B cell (primary cell): ENCODE measurements around the gene SEC14L1. TPM values are rescaled to one million over a fixed set of nuclear protein-coding genes. Genes with fewer than 3 reads are reported as not detected.

Source experiments
- ATAC-seq: fragments of 200-7000 bp; cut with Tn5 transposase; one replicate; pipeline ENCODE4 v1.10.0; 2021; ENCODE audit warnings: low read depth, mild to moderate bottlenecking, moderate number of reproducible peaks, moderate library complexity
- CTCF ChIA-PET: fragments of 350-600 bp; sonication (Branson Sonifier 250); formaldehyde crosslinking; loops from one replicate; lab custom pipeline; 2021; ENCODE audit warnings: antibody characterized with exemption, inconsistent platforms; lab: Charles Lee
- POLR2A ChIA-PET: fragments of 350-600 bp; sonication (Branson Sonifier 250); formaldehyde crosslinking; loops from one replicate; lab custom pipeline; 2021; ENCODE audit warnings: antibody characterized with exemption; lab: Charles Lee
- DNase-seq: peaks from one replicate; pipeline ENCODE4 v3.0.0; 2013
- H2AFZ ChIP-seq: 2 replicates; pipeline ENCODE4 v1.6.1; 2012; ENCODE audit warnings: mild to moderate bottlenecking, low read depth, low read length; ENCODE audit not compliant: insufficient read depth, poor library complexity, severe bottlenecking
- H3K27ac ChIP-seq, 2 donors: 1 replicate in 1 of 2; 2 replicates in 1 of 2; pipeline ENCODE4 v1.5.1; 2012 to 2013; ENCODE audit warnings: low read length in 2 of 2, mild to moderate bottlenecking in 2 of 2, moderate library complexity in 1 of 2
- H3K27me3 ChIP-seq, 4 experiments: fragments of 200-600 bp in 1 of 4; sonication (generic) in 1 of 4; replicated peaks in 1 of 4; 1 replicate in 2 of 4; 2 replicates in 2 of 4; pipeline versions ENCODE4 v1.6.1 to v1.7.0; 2013 to 2016; ENCODE audit warnings: low read length in 3 of 4, mild to moderate bottlenecking in 2 of 4, mixed read lengths in 1 of 4, moderate library complexity in 1 of 4; ENCODE audit not compliant: insufficient read depth in 4 of 4, control insufficient read depth in 3 of 4; ENCODE audit errors: control extremely low read depth in 1 of 4
- H3K36me3 ChIP-seq, 2 experiments: replicated peaks in 1 of 2; 1 replicate in 1 of 2; 2 replicates in 1 of 2; pipeline versions ENCODE4 v1.6.1 to v1.7.1; 2013; ENCODE audit warnings: low read length in 1 of 2; ENCODE audit not compliant: insufficient read depth in 2 of 2, control insufficient read depth in 1 of 2; ENCODE audit errors: control extremely low read depth in 1 of 2, extremely low read depth in 1 of 2
- H3K4me1 ChIP-seq, 2 donors: fragments of 200-600 bp in 1 of 2; sonication (generic) in 1 of 2; 1 replicate in 1 of 2; 2 replicates in 1 of 2; pipeline versions ENCODE4 v1.5.1 to v1.6.1; 2013 to 2017; ENCODE audit warnings: low read length in 2 of 2; ENCODE audit not compliant: control insufficient read depth in 2 of 2, insufficient read depth in 2 of 2
- H3K4me2 ChIP-seq: replicated peaks from 2 replicates; pipeline ENCODE3; 2012; ENCODE audit warnings: mild to moderate bottlenecking, low read depth, low read length; ENCODE audit not compliant: poor library complexity, severe bottlenecking
- H3K4me3 ChIP-seq, 5 experiments: fragments of 200-600 bp in 1 of 5; sonication (generic) in 1 of 5; 1 replicate in 3 of 5; 2 replicates in 2 of 5; pipeline versions ENCODE4 v1.5.1 to v1.7.0; 2011 to 2016; ENCODE audit warnings: low read length in 4 of 5, mild to moderate bottlenecking in 4 of 5, low read depth in 2 of 5, control low read depth in 1 of 5, moderate library complexity in 1 of 5; ENCODE audit not compliant: insufficient read depth in 1 of 5; ENCODE audit errors: control extremely low read depth in 1 of 5, extremely low read depth in 1 of 5
- H3K79me2 ChIP-seq: fragments of 200-600 bp; sonication (generic); one replicate; pipeline ENCODE4 v1.6.0; 2016; ENCODE audit warnings: low read length; ENCODE audit not compliant: control insufficient read depth, insufficient read depth
- H3K9ac ChIP-seq: fragments of 200-600 bp; sonication (generic); 2 replicates; pipeline ENCODE4 v1.6.1; 2017; ENCODE audit warnings: mild to moderate bottlenecking, low read length, moderate library complexity
- H3K9me3 ChIP-seq, 3 donors: one replicate each; pipeline versions ENCODE4 v1.6.1 to v1.7.1; 2013; ENCODE audit warnings: low read length in 2 of 3; ENCODE audit not compliant: control insufficient read depth in 2 of 3, insufficient read depth in 1 of 3; ENCODE audit errors: control extremely low read depth in 1 of 3
- H4K20me1 ChIP-seq: 2 replicates; pipeline ENCODE4 v1.6.0; 2012; ENCODE audit warnings: mild to moderate bottlenecking, low read length; ENCODE audit not compliant: insufficient read depth, control insufficient read depth, poor library complexity, severe bottlenecking
- H3K27ac Mint-ChIP-seq: one replicate; pipeline ENCODE4 v1.8.0; 2021; ENCODE audit warnings: mixed read lengths
- H3K27me3 Mint-ChIP-seq: one replicate; pipeline ENCODE4 v1.8.0; 2021; ENCODE audit warnings: mixed read lengths
- H3K4me1 Mint-ChIP-seq: one replicate; pipeline ENCODE4 v1.8.0; 2021; ENCODE audit warnings: mixed read lengths
- H3K4me3 Mint-ChIP-seq: one replicate; pipeline ENCODE4 v1.8.0; 2021; ENCODE audit warnings: mixed read lengths
- H3K9me3 Mint-ChIP-seq: one replicate; pipeline ENCODE4 v1.8.0; 2022; ENCODE audit warnings: mixed read lengths; ENCODE audit not compliant: insufficient read depth
- EZH2 ChIP-seq: IDR thresholded peaks from 2 replicates; pipeline ENCODE4 v1.6.1; 2012; ENCODE audit warnings: borderline replicate concordance, low read depth, mild to moderate bottlenecking, moderate library complexity, low read length; ENCODE audit not compliant: insufficient read depth, poor library complexity, severe bottlenecking
- WGBS: methylation state at CpG from one replicate; pipeline ENCODE4 v1.1.5; 2013; ENCODE audit warnings: missing lambda C conversion rate; ENCODE audit not compliant: insufficient coverage; 5-methylcytosine and 5-hydroxymethylcytosine counted together
- intact Hi-C: fragments of 100-400 bp; cut with micrococcal nuclease; formaldehyde crosslinking; loops from one replicate; pipeline ENCODE4 v1.10.0; 2022
- polyA plus RNA-seq: library from polyadenylated mRNA; depleted of rRNA; stranded (reverse); fragments of >200 nt; gene quantifications from 2 replicates; pipeline ENCODE4 v1.2.3, GENCODE V29; 2012
- total RNA-seq, 2 donors: library from RNA; stranded (reverse); fragments of 120-200 nt in 1 of 2; gene quantifications; 1 replicate in 1 of 2; 2 replicates in 1 of 2; pipeline versions ENCODE4 v1.2.3 to v1.2.4, GENCODE V29; 2013 to 2022
- TF ChIP-seq, protein P1 (sequence below): fragments of 200-600 bp; IDR thresholded peaks from one replicate; pipeline ENCODE4 v1.8.0; 2022; ENCODE audit warnings: antibody characterized with exemption, mild to moderate bottlenecking

Gene SEC14L1
- total and polyA plus RNA-seq, 2 donors (not counting 1 experiment from before 2014, with no cell fraction given) = 37.7 to 103 TPM

DNA sequence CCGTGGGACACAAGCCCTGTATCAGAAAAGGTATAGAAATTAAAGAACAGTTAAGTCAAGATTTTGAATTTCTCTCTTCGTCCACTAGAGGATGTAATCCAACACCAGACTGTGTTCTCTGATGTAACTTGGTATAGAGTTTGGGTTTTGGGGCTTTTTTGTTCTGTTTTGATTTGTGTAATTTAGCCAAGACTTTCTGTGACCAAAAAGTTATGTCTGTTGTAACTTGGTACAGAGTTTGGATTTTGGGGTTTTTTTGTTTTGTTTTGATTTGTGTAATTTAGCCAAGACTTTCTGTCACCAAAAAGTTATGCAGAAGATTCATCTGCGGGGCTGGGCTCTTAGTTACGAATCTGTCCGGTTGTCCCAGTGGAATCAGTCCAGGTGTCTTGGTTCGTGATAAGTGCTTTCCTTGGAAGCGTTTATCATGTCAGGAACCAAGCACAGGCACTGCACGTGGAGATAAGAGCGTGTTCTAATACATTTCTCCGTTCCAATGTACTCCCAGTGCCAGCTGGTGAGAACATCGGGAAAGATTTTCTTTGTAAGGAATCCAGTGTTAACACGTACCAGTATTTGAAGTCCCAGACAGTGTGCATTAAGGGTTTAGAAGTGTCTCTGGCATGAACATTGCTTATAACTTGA, 44.1 kb upstream of the SEC14L1 start:
- Histone ChIP-seq H3K27me3 (no peaks in the 10 kb centered on the region), H3K4me2 (no peak overlapping the region), H3K79me2 (no peaks in the 10 kb centered on the region), H3K4me1 (peaks cover 0 to 3% of the 10 kb centered on the region in 2 donors), H3K27ac (no peak overlapping the region), H3K9me3 (no peaks in the 10 kb centered on the region), H3K36me3 (peaks cover 5 to 55% of the 10 kb centered on the region in 2 experiments), H3K4me3 (no peak overlapping the region), H4K20me1 (peaks cover 13% of the 10 kb centered on the region), H2AFZ (no peak overlapping the region), H3K9ac (no peak overlapping the region)
- H3K27ac Mint-ChIP-seq = peak overlapping the region; percentile 24
- no peak overlapping the region for H3K4me3 Mint-ChIP-seq
- ChIA-PET CTCF (interaction anchor here (1.0 to 4.2 kb wide), 5 partner anchors 9 to 110 kb away, joined by 3 to 21 read pairs (median 8); no protein-coding TSS in a partner anchor), POLR2A (no interaction called here)
- WGBS = 89% methylated on average over 12 of the region's 12 CpGs
- no peaks in the 10 kb centered on the region for H3K9me3 Mint-ChIP-seq
- intact Hi-C loops = loop anchor here (1.0 to 2.0 kb wide), 2 partner anchors 44 to 151 kb away; partner anchors contain the start of gene SEC14L1
- peaks cover 26% of the 10 kb centered on the region for H3K4me1 Mint-ChIP-seq
- DNase-seq (peak; percentile 53), ATAC-seq (peak; percentile 58)
- TF ChIP-seq, protein P1, sequence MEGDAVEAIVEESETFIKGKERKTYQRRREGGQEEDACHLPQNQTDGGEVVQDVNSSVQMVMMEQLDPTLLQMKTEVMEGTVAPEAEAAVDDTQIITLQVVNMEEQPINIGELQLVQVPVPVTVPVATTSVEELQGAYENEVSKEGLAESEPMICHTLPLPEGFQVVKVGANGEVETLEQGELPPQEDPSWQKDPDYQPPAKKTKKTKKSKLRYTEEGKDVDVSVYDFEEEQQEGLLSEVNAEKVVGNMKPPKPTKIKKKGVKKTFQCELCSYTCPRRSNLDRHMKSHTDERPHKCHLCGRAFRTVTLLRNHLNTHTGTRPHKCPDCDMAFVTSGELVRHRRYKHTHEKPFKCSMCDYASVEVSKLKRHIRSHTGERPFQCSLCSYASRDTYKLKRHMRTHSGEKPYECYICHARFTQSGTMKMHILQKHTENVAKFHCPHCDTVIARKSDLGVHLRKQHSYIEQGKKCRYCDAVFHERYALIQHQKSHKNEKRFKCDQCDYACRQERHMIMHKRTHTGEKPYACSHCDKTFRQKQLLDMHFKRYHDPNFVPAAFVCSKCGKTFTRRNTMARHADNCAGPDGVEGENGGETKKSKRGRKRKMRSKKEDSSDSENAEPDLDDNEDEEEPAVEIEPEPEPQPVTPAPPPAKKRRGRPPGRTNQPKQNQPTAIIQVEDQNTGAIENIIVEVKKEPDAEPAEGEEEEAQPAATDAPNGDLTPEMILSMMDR = peak; percentile 82
- TF ChIP-seq EZH2 = no peak
- H3K27me3 Mint-ChIP-seq = no peaks in the 10 kb centered on the region

DNA sequence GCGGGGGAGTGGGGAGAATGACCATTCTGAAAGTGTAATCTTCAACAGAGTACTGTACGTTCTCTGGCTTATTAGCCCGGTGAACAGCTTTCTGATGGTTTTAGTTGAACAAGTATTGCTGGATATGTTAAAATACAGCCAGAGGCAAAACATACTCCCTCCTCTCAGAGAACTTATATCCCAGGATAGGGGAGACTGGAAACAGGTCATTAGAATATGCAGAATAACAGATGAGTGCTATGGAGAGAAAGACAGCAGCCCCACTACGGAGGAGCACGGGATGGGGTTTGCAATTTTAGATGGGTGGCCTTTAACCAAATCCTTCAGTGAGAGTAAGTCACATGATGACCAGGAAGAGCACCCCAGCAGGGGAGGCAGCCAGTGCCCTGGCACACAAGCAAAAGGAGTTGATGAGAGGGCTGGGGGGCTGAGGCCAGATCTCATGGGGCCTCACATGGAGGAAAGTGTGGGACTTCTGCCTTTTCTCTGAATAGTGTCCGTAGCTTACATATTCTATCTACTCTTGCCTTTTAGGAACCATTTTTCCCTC, 43.1 kb upstream of the SEC14L1 start:
- no peaks in the 10 kb centered on the region for H3K27me3 Mint-ChIP-seq
- 100% methylated on average over 3 of the region's 6 CpGs for WGBS
- peaks cover 0 to 52% of the 10 kb centered on the region in 2 experiments for H3K36me3 ChIP-seq
- ChIA-PET POLR2A (no interaction called here), CTCF (interaction anchor here (0.9 to 4.2 kb wide), 4 partner anchors 9 to 43 kb away, joined by 3 to 21 read pairs (median 9); partner anchors contain the start of gene SEC14L1)
- H3K9ac ChIP-seq = no peak overlapping the region
- no peak overlapping the region for H3K27ac ChIP-seq
- no peaks in the 10 kb centered on the region for H3K9me3 Mint-ChIP-seq
- H3K27me3 ChIP-seq = no peaks in the 10 kb centered on the region
- peaks cover 13% of the 10 kb centered on the region for H4K20me1 ChIP-seq
- no peak overlapping the region for H3K4me3 Mint-ChIP-seq
- H3K27ac Mint-ChIP-seq = no peak overlapping the region
- H3K79me2 ChIP-seq = no peaks in the 10 kb centered on the region
- ATAC-seq (no peak), DNase-seq (no peak)
- peaks cover 0 to 9% of the 10 kb centered on the region in 2 donors for H3K4me1 ChIP-seq
- peaks cover 26% of the 10 kb centered on the region for H3K4me1 Mint-ChIP-seq
- no peak overlapping the region for H3K4me3 ChIP-seq
- no peak overlapping the region for H3K4me2 ChIP-seq
- H2AFZ ChIP-seq = no peak overlapping the region
- H3K9me3 ChIP-seq = no peaks in the 10 kb centered on the region
- TF ChIP-seq, protein P1 = no peak
- no peak for TF ChIP-seq EZH2
- intact Hi-C loops = loop anchor here (2.0 kb wide), 1 partner anchor 43 kb away; the partner anchor contains the start of gene SEC14L1
